Ishikawa (cell line): ENCODE results near the gene HIC1.

ENCODE experiments used
- CEBPB ChIP-seq: IDR thresholded peaks from 2 replicates; pipeline ENCODE4 v1.6.1; 2012
- EGR1 ChIP-seq: IDR thresholded peaks from 2 replicates; pipeline ENCODE4 v1.6.1; 2012
- EP300 ChIP-seq: IDR thresholded peaks from 2 replicates; pipeline ENCODE4 v1.6.1; 2012; ENCODE audit warnings: borderline replicate concordance
- FOXM1 ChIP-seq: IDR thresholded peaks from 2 replicates; pipeline ENCODE4 v1.6.1; 2012; ENCODE audit warnings: low read depth, borderline replicate concordance
- MAX ChIP-seq: IDR thresholded peaks from 2 replicates; pipeline ENCODE4 v1.6.1; 2012
- TAF1 ChIP-seq: IDR thresholded peaks from 2 replicates; pipeline ENCODE4 v1.6.1; 2012; ENCODE audit warnings: low read depth, mild to moderate bottlenecking
- YY1 ChIP-seq: IDR thresholded peaks from 2 replicates; pipeline ENCODE4 v1.6.1; 2012; ENCODE audit warnings: low read depth

- TF ChIP-seq TAF1 (no peak), EP300 (no peak), YY1 (no peak), EGR1 (no peak), FOXM1 (no peak), MAX (no peak; the same call in none of the 2 replicates), CEBPB (peak; percentile 45)
Observed at GRCh38 chr17:2023692-2024571, 31.0 kb upstream of the HIC1 start.
